Measurements from ENCODE around the gene FABP2. TPM values are rescaled to one million over a fixed set of nuclear protein-coding genes. Genes with fewer than 3 reads are reported as not detected.

The FABP2 gene
- polyA plus RNA-seq, 1 donor from 2014 or later, result not detected

- no peaks in the 10 kb centered on the region for H3K9me2 ChIP-seq (ENCODE audit: insufficient read depth, low read length)
- no peaks in the 10 kb centered on the region for H3K79me2 ChIP-seq (replicated peaks; ENCODE audit: insufficient read depth, low read length)
- no peak overlapping the region for H3K27ac ChIP-seq (ENCODE audit: low read length)
- no peak overlapping the region for H3K4me3 ChIP-seq (ENCODE audit: low read length)
- no peak overlapping the region for H3K4me2 ChIP-seq (ENCODE audit: low read length)
- no peaks in the 10 kb centered on the region for H3K36me3 ChIP-seq (ENCODE audit: insufficient read depth, low read length)
- H2AFZ ChIP-seq (ENCODE audit: low read depth, low read length), result no peak overlapping the region
- H4K20me1 ChIP-seq (ENCODE audit: insufficient read depth), result no peaks in the 10 kb centered on the region
- H3K9ac ChIP-seq (ENCODE audit: low read length), result no peak overlapping the region
- no peaks in the 10 kb centered on the region for H3K9me3 ChIP-seq (ENCODE audit: low read length)
- TF ChIP-seq TAF1 (IDR thresholded peaks at IDR 0.05; ENCODE audit: low read depth) (no peak), SMC3 (conservative IDR thresholded peaks at IDR 0.05; ENCODE audit: poor library complexity) (no peak), EP300 (conservative IDR thresholded peaks at IDR 0.05; ENCODE audit: poor library complexity, severe bottlenecking) (no peak), POLR2AphosphoS5 (IDR thresholded peaks at IDR 0.05) (no peak), RAD21 (conservative IDR thresholded peaks at IDR 0.05) (no peak), MXI1 (conservative IDR thresholded peaks at IDR 0.05; ENCODE audit: poor library complexity, severe bottlenecking) (no peak), EZH2 (IDR thresholded peaks at IDR 0.05; ENCODE audit: borderline replicate concordance, insufficient read depth, low read length, poor library complexity, severe bottlenecking) (no peak)
- TF ChIP-seq, protein P1, sequence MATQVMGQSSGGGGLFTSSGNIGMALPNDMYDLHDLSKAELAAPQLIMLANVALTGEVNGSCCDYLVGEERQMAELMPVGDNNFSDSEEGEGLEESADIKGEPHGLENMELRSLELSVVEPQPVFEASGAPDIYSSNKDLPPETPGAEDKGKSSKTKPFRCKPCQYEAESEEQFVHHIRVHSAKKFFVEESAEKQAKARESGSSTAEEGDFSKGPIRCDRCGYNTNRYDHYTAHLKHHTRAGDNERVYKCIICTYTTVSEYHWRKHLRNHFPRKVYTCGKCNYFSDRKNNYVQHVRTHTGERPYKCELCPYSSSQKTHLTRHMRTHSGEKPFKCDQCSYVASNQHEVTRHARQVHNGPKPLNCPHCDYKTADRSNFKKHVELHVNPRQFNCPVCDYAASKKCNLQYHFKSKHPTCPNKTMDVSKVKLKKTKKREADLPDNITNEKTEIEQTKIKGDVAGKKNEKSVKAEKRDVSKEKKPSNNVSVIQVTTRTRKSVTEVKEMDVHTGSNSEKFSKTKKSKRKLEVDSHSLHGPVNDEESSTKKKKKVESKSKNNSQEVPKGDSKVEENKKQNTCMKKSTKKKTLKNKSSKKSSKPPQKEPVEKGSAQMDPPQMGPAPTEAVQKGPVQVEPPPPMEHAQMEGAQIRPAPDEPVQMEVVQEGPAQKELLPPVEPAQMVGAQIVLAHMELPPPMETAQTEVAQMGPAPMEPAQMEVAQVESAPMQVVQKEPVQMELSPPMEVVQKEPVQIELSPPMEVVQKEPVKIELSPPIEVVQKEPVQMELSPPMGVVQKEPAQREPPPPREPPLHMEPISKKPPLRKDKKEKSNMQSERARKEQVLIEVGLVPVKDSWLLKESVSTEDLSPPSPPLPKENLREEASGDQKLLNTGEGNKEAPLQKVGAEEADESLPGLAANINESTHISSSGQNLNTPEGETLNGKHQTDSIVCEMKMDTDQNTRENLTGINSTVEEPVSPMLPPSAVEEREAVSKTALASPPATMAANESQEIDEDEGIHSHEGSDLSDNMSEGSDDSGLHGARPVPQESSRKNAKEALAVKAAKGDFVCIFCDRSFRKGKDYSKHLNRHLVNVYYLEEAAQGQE (IDR thresholded peaks at IDR 0.05; ENCODE audit: borderline replicate concordance), result no peak
- TF ChIP-seq, protein P2, sequence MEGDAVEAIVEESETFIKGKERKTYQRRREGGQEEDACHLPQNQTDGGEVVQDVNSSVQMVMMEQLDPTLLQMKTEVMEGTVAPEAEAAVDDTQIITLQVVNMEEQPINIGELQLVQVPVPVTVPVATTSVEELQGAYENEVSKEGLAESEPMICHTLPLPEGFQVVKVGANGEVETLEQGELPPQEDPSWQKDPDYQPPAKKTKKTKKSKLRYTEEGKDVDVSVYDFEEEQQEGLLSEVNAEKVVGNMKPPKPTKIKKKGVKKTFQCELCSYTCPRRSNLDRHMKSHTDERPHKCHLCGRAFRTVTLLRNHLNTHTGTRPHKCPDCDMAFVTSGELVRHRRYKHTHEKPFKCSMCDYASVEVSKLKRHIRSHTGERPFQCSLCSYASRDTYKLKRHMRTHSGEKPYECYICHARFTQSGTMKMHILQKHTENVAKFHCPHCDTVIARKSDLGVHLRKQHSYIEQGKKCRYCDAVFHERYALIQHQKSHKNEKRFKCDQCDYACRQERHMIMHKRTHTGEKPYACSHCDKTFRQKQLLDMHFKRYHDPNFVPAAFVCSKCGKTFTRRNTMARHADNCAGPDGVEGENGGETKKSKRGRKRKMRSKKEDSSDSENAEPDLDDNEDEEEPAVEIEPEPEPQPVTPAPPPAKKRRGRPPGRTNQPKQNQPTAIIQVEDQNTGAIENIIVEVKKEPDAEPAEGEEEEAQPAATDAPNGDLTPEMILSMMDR (IDR thresholded peaks at IDR 0.05; ENCODE audit: poor library complexity, severe bottlenecking), result no peak
- H3F3A ChIP-seq (ENCODE audit: insufficient read depth, low read length, poor library complexity, severe bottlenecking), result no peaks in the 10 kb centered on the region
- no peaks in the 10 kb centered on the region for H3K27me3 ChIP-seq (ENCODE audit: insufficient read depth, low read depth, low read length)
Observed at GRCh38 chr4:119268466-119268865, 53.5 kb downstream of the FABP2 start.

Small RNAs within 50 kb of the gene (small RNA-seq; reads per million reads assigned to genes)
- gene RNU4-33P, result 0 reads per million in 3 experiments

Other genes with a start within 250 kb of the FABP2 start
- not detected in 2 replicates for gene MYOZ2, start 186.3 kb downstream of the FABP2 start, polyA plus RNA-seq
- 3.4 and 5.0 TPM in 2 replicates for gene USP53, start 109.4 kb downstream of the FABP2 start, polyA plus RNA-seq